PC-3 (cell line): ENCODE results near the gene ITPR3. TPM values are rescaled to one million over a fixed set of nuclear protein-coding genes. Genes with fewer than 3 reads are reported as not detected.

Experiments used
- ATAC-seq: fragments of 200-7000 bp; cut with Tn5 transposase; 2 replicates; pipeline ENCODE4 v1.9.1; 2020; ENCODE audit warnings: mild to moderate bottlenecking, moderate library complexity
- BruUV-seq: library from RNA; stranded (reverse); fragments of 400-500 nt; replicated peaks from 2 replicates; lab custom pipeline; 2021; lab: Mats Ljungman, UMichigan
- CTCF ChIA-PET: fragments of 300-600 bp; sonication (Branson Sonifier 250); formaldehyde crosslinking; loops from one replicate; lab custom pipeline; 2022; ENCODE audit warnings: antibody characterized with exemption; lab: Charles Lee
- POLR2A ChIA-PET: fragments of 300-600 bp; sonication (Branson Sonifier 250); formaldehyde crosslinking; loops from one replicate; lab custom pipeline; 2022; ENCODE audit warnings: antibody characterized with exemption; ENCODE audit not compliant: unreplicated experiment; lab: Charles Lee
- DNase-seq: peaks from one replicate; pipeline ENCODE4 v3.0.0-alpha.2; 2015
- H2AFZ ChIP-seq: fragments of 300-600 bp; sonication (generic); 2 replicates; pipeline ENCODE4 v1.6.0; 2016; ENCODE audit warnings: antibody characterized with exemption, low read length
- H3F3A ChIP-seq: fragments of 300-600 bp; sonication (generic); one replicate; pipeline ENCODE4 v1.6.0; 2017; ENCODE audit warnings: antibody characterized with exemption, low read length, control low read depth, mild to moderate bottlenecking; ENCODE audit not compliant: unreplicated experiment
- H3K27ac ChIP-seq: fragments of 300-600 bp; sonication (generic); 2 replicates; pipeline ENCODE4 v1.5.1; 2016; ENCODE audit warnings: mild to moderate bottlenecking, low read length
- H3K27me3 ChIP-seq: fragments of 300-600 bp; sonication (generic); 2 replicates; pipeline ENCODE4 v1.6.1; 2016; ENCODE audit warnings: low read length, mixed read lengths
- H3K36me3 ChIP-seq: fragments of 300-600 bp; sonication (generic); 2 replicates; pipeline ENCODE4 v1.6.1; 2016; ENCODE audit warnings: low read depth, mixed run types, low read length, mixed read lengths
- H3K4me1 ChIP-seq: fragments of 300-600 bp; sonication (generic); 2 replicates; pipeline ENCODE4 v1.5.1; 2016; ENCODE audit warnings: low read length; ENCODE audit not compliant: insufficient read depth
- H3K4me2 ChIP-seq: fragments of 300-600 bp; sonication (generic); 2 replicates; pipeline ENCODE4 v1.6.0; 2016; ENCODE audit warnings: low read length
- H3K4me3 ChIP-seq: fragments of 300-600 bp; sonication (generic); 2 replicates; pipeline ENCODE4 v1.5.1; 2016; ENCODE audit warnings: mild to moderate bottlenecking, low read length, mixed read lengths
- H3K79me2 ChIP-seq: fragments of 300-600 bp; sonication (generic); 2 replicates; pipeline ENCODE4 v1.6.1; 2017; ENCODE audit warnings: low read length, mixed read lengths
- H3K9ac ChIP-seq: fragments of 300-600 bp; sonication (generic); 2 replicates; pipeline ENCODE4 v1.6.0; 2016; ENCODE audit warnings: mild to moderate bottlenecking, low read length
- H3K9me2 ChIP-seq: fragments of 300-600 bp; sonication (generic); replicated peaks from 2 replicates; pipeline ENCODE4 v1.6.1; 2016; ENCODE audit warnings: mixed run types, low read length, mixed read lengths
- H3K9me3 ChIP-seq: fragments of 300-600 bp; sonication (generic); 2 replicates; pipeline ENCODE4 v1.6.1; 2016; ENCODE audit warnings: low read length, mixed read lengths
- H4K20me1 ChIP-seq: fragments of 300-600 bp; sonication (generic); 2 replicates; pipeline ENCODE4 v1.6.1; 2016; ENCODE audit warnings: low read length, mixed read lengths
- EZH2 ChIP-seq: fragments of 300-600 bp; sonication (generic); IDR thresholded peaks from one replicate; pipeline ENCODE4 v1.6.1; 2017; ENCODE audit warnings: antibody characterized with exemption, mild to moderate bottlenecking, low read length; ENCODE audit not compliant: unreplicated experiment
- EZH2phosphoT487 ChIP-seq: fragments of 300-600 bp; sonication (generic); IDR thresholded peaks from 2 replicates; pipeline ENCODE4 v1.6.1; 2018; ENCODE audit warnings: mild to moderate bottlenecking, antibody characterized with exemption, low read length, borderline replicate concordance
- intact Hi-C: fragments of 100-400 bp; cut with micrococcal nuclease; formaldehyde crosslinking; loops from 2 replicates; pipeline ENCODE4 v1.9.0; 2023
- total RNA-seq: library from RNA; depleted of rRNA; stranded (reverse); fragments of >200 nt; gene quantifications from 2 replicates; pipeline ENCODE4 v1.2.3, GENCODE V29; 2014
- TF ChIP-seq, protein P1 (sequence below): fragments of 300-600 bp; sonication (generic); conservative IDR thresholded peaks from 2 replicates; pipeline ENCODE4 v1.5.1; 2017; ENCODE audit warnings: antibody characterized with exemption, low read depth, mild to moderate bottlenecking, low read length

ITPR3 gene
- total RNA-seq, 1 experiment from 2014 or later: 41.8 TPM

DNA sequence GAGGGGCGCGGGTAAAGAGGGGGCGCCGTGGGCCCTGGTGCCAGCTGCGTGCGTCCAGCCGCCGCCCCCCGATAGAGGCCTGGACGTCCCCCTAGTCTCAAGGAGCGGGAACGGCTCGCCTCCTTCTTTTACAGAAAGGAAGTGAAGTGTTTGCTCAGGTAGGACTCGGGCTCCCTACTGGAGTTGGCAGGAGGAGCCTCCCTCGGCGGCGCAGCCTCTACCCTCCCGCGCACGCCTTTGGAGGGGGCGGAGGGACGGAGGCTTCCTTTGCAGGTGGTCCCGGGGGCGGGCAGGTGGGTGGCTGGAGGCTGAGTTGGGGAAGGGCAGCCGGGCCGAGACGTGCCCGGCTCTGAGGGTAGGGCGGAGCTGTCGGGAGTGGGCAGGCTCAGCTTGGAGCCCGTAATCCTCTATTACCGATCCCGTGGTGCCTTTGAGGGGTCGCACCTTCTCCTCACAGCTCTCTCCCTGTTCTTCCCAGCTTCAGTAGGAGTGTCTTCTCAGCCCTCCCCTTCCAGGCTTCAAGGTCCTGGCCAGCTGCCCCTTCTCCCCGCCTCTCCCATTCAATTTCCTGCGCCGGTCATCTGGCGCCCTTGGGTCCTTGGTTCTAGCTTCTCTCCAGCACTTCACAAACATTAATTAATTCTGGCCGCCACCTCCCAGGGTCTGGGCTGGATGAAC, 728 bp downstream of the ITPR3 start:
- Histone ChIP-seq H3K4me3 (peak overlapping the region; percentile 99), H3K9me2 (no peaks in the 10 kb centered on the region), H3K4me2 (peak overlapping the region; percentile 99), H3K4me1 (peaks cover 29% of the 10 kb centered on the region), H3K36me3 (peaks cover 7% of the 10 kb centered on the region; the same call in 1 of the 2 replicates), H3K27ac (peak overlapping the region; percentile 69), H3K79me2 (peaks cover 54% of the 10 kb centered on the region), H3F3A (no peaks in the 10 kb centered on the region), H3K9ac (peak overlapping the region; percentile 95), H4K20me1 (peaks cover 26% of the 10 kb centered on the region; the same call in 1 of the 2 replicates), H3K9me3 (no peaks in the 10 kb centered on the region), H3K27me3 (no peaks in the 10 kb centered on the region), H2AFZ (peak overlapping the region; percentile 90)
- ATAC-seq: peak; percentile 50
- ChIA-PET POLR2A (no interaction called here), CTCF (interaction anchor here (2.0 kb wide), 1 partner anchor 32 kb away, joined by 6 read pairs; no protein-coding TSS in a partner anchor)
- TF ChIP-seq EZH2phosphoT487 (no peak), EZH2 (no peak)
- TF ChIP-seq, protein P1, sequence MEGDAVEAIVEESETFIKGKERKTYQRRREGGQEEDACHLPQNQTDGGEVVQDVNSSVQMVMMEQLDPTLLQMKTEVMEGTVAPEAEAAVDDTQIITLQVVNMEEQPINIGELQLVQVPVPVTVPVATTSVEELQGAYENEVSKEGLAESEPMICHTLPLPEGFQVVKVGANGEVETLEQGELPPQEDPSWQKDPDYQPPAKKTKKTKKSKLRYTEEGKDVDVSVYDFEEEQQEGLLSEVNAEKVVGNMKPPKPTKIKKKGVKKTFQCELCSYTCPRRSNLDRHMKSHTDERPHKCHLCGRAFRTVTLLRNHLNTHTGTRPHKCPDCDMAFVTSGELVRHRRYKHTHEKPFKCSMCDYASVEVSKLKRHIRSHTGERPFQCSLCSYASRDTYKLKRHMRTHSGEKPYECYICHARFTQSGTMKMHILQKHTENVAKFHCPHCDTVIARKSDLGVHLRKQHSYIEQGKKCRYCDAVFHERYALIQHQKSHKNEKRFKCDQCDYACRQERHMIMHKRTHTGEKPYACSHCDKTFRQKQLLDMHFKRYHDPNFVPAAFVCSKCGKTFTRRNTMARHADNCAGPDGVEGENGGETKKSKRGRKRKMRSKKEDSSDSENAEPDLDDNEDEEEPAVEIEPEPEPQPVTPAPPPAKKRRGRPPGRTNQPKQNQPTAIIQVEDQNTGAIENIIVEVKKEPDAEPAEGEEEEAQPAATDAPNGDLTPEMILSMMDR: no peak
- DNase-seq: peak; percentile 49
- intact Hi-C loops: loop anchor here (1.0 kb wide), 1 partner anchor 32 kb away; no protein-coding TSS in a partner anchor
- BruUV-seq: TSS peak; percentile 45

DNA sequence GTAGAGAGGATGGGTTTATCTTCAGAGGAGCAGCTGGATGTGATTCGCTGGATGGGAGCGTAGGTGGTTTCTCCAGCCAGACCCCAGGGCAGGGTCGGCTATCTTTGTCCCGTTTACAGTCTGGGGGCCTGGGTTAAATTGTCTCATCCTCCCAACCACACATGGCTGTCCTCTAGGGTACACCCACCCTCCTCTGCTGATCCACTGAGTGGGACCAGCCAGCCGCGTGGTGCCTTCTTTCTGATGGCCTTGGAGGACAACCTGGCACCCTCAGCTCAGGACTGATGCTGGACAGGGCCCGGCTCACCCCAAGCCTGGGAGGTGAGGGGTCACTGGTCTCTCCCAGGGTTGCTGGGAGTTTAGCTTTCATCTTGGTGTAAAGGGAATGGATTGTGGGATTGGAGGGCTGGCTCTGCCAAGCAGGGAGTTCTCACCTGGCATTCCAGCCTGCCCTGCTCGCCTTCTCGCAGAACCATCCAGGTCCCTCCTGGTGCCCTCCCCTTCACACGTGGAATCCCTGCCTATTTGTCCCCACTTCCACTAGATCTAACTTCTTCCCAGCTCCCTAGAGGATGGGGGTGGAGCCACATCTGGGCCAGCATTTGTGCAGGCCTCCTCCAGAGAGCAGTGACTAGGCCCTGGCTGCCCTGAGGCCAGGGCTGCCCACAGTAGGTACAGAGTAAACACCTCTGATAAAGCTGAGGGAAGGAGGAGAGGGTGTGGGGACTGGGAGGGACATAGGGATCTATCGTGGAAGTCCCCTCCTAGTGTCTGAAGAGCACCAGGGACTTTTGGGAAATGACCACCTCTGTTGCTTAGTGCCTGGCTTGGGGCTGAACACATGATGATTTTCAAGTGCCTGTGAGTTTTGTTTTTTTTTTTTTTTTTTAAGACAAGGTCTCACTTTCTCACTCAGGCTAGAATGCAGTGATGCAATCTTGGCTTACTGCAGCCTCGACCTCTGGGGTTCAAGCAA, 1.6 kb downstream of the ITPR3 start:
- intact Hi-C loops: no loop called here
- Histone ChIP-seq H3K36me3 (peaks cover 9% of the 10 kb centered on the region; the same call in 1 of the 2 replicates), H3F3A (no peaks in the 10 kb centered on the region), H3K9me2 (no peaks in the 10 kb centered on the region), H3K9me3 (no peaks in the 10 kb centered on the region), H3K9ac (peak overlapping the region; percentile 95), H3K79me2 (peaks cover 61% of the 10 kb centered on the region), H3K27me3 (no peaks in the 10 kb centered on the region), H3K4me2 (peak overlapping the region; percentile 99), H2AFZ (peak overlapping the region; percentile 90), H3K4me3 (peak overlapping the region; percentile 99), H3K27ac (no peak overlapping the region), H3K4me1 (peaks cover 29% of the 10 kb centered on the region), H4K20me1 (peaks cover 26% of the 10 kb centered on the region; the same call in 1 of the 2 replicates)
- ATAC-seq (peak; percentile 31), DNase-seq (peak; percentile 66)
- BruUV-seq: TSS peak; percentile 37
- no peak for TF ChIP-seq EZH2
- no peak for TF ChIP-seq EZH2phosphoT487
- TF ChIP-seq, protein P1: no peak
- POLR2A ChIA-PET: interaction anchor here (0.6 kb wide), 1 partner anchor 53 kb away, joined by 3 read pairs; no protein-coding TSS in a partner anchor
- CTCF ChIA-PET: interaction anchor here (2.0 kb wide), 1 partner anchor 33 kb away, joined by 6 read pairs; no protein-coding TSS in a partner anchor
